Loucy (cell line): ENCODE measurements around the gene FMN1.

Experiments used
- H2AFZ ChIP-seq: fragments of 200-600 bp; sonication (generic); 2 replicates; pipeline ENCODE4 v1.6.0; 2016; ENCODE audit warnings: antibody characterized with exemption, mild to moderate bottlenecking, low read length, moderate library complexity
- H3F3A ChIP-seq: fragments of 200-600 bp; 2 replicates; pipeline ENCODE4 v1.6.0; 2016; ENCODE audit warnings: antibody characterized with exemption, low read depth, mild to moderate bottlenecking
- H3K27me3 ChIP-seq: fragments of 200-600 bp; sonication (generic); 2 replicates; pipeline ENCODE4 v1.6.1; 2014; ENCODE audit warnings: low read length, mild to moderate bottlenecking; ENCODE audit not compliant: insufficient read depth, poor library complexity, severe bottlenecking
- H3K36me3 ChIP-seq: fragments of 200-600 bp; sonication (generic); 2 replicates; pipeline ENCODE4 v1.6.1; 2016; ENCODE audit warnings: low read length; ENCODE audit not compliant: insufficient read depth
- H3K4me1 ChIP-seq: fragments of 200-600 bp; sonication (generic); 2 replicates; pipeline ENCODE4 v1.5.1; 2014; ENCODE audit warnings: low read length, mild to moderate bottlenecking; ENCODE audit not compliant: insufficient read depth, poor library complexity, severe bottlenecking
- H3K4me2 ChIP-seq: fragments of 200-600 bp; sonication (generic); 2 replicates; pipeline ENCODE4 v1.6.0; 2014; ENCODE audit warnings: antibody characterized with exemption, low read length, low read depth, mild to moderate bottlenecking; ENCODE audit not compliant: poor library complexity, severe bottlenecking
- H3K4me3 ChIP-seq: fragments of 200-600 bp; sonication (generic); 2 replicates; pipeline ENCODE4 v1.5.1; 2014; ENCODE audit warnings: low read length, mild to moderate bottlenecking, mixed read lengths; ENCODE audit not compliant: poor library complexity, severe bottlenecking
- H3K79me2 ChIP-seq: fragments of 200-600 bp; sonication (generic); 2 replicates; pipeline ENCODE4 v1.6.1; 2014; ENCODE audit warnings: low read length; ENCODE audit not compliant: insufficient read depth
- H3K9ac ChIP-seq: fragments of 200-600 bp; sonication (generic); 2 replicates; pipeline ENCODE4 v1.6.0; 2014; ENCODE audit warnings: mild to moderate bottlenecking, low read depth, low read length, moderate library complexity; ENCODE audit not compliant: poor library complexity, severe bottlenecking
- H3K9me2 ChIP-seq: fragments of 200-600 bp; sonication (generic); replicated peaks from 2 replicates; pipeline ENCODE4 v1.6.1; 2016; ENCODE audit warnings: low read depth, low read length, mixed read lengths
- H3K9me3 ChIP-seq: fragments of 200-600 bp; sonication (generic); 2 replicates; pipeline ENCODE4 v1.6.1; 2014; ENCODE audit warnings: mild to moderate bottlenecking, antibody characterized with exemption, low read length, low read depth; ENCODE audit not compliant: insufficient read depth
- H4K20me1 ChIP-seq: fragments of 200-600 bp; sonication (generic); 2 replicates; pipeline ENCODE4 v1.6.0; 2014; ENCODE audit warnings: antibody characterized with exemption, low read length, mild to moderate bottlenecking; ENCODE audit not compliant: insufficient read depth, poor library complexity, severe bottlenecking
- CTCF ChIP-seq: fragments of 200-600 bp; sonication (generic); conservative IDR thresholded peaks from 2 replicates; pipeline ENCODE4 v1.5.1; 2014; ENCODE audit warnings: mild to moderate bottlenecking, antibody characterized with exemption, low read length
- EZH2phosphoT487 ChIP-seq: fragments of 200-600 bp; IDR thresholded peaks from 2 replicates; pipeline ENCODE4 v1.6.1; 2018; ENCODE audit warnings: antibody characterized with exemption, mild to moderate bottlenecking, moderate library complexity, borderline replicate concordance

The FMN1 gene

GRCh38 chr15:32739522-32740063 is 454.9 kb downstream of the FMN1 start:
- H3K27me3 ChIP-seq, result no peaks in the 10 kb centered on the region
- no peaks in the 10 kb centered on the region for H3K9me3 ChIP-seq
- H3K79me2 ChIP-seq, result no peaks in the 10 kb centered on the region
- no peak overlapping the region for H3K4me2 ChIP-seq
- no peak overlapping the region for H2AFZ ChIP-seq
- no peaks in the 10 kb centered on the region for H3K9me2 ChIP-seq
- H3K9ac ChIP-seq, result no peak overlapping the region
- no peaks in the 10 kb centered on the region for H3F3A ChIP-seq
- H3K4me3 ChIP-seq, result no peak overlapping the region
- H4K20me1 ChIP-seq, result no peaks in the 10 kb centered on the region
- no peaks in the 10 kb centered on the region for H3K4me1 ChIP-seq
- no peaks in the 10 kb centered on the region for H3K36me3 ChIP-seq
- TF ChIP-seq EZH2phosphoT487, result no peak
- no peak for TF ChIP-seq CTCF

GRCh38 chr15:32738666-32739065 is 455.8 kb downstream of the FMN1 start:
- no peak overlapping the region for H3K4me3 ChIP-seq
- no peaks in the 10 kb centered on the region for H3K9me2 ChIP-seq
- H3K36me3 ChIP-seq, result no peaks in the 10 kb centered on the region
- no peaks in the 10 kb centered on the region for H3K27me3 ChIP-seq
- H3K9me3 ChIP-seq, result no peaks in the 10 kb centered on the region
- no peaks in the 10 kb centered on the region for H3K79me2 ChIP-seq
- H3F3A ChIP-seq, result no peaks in the 10 kb centered on the region
- no peaks in the 10 kb centered on the region for H3K4me1 ChIP-seq
- no peak overlapping the region for H3K9ac ChIP-seq
- H2AFZ ChIP-seq, result no peak overlapping the region
- no peak overlapping the region for H3K4me2 ChIP-seq
- no peaks in the 10 kb centered on the region for H4K20me1 ChIP-seq
- TF ChIP-seq CTCF (no peak), EZH2phosphoT487 (no peak)

GRCh38 chr15:32737304-32737703 is 457.2 kb downstream of the FMN1 start:
- Histone ChIP-seq H3K4me1 (no peaks in the 10 kb centered on the region), H3K36me3 (no peaks in the 10 kb centered on the region), H3K9me3 (no peaks in the 10 kb centered on the region), H3K27me3 (no peaks in the 10 kb centered on the region), H4K20me1 (no peaks in the 10 kb centered on the region), H3K9me2 (no peaks in the 10 kb centered on the region), H2AFZ (no peak overlapping the region), H3K4me2 (no peak overlapping the region), H3K79me2 (no peaks in the 10 kb centered on the region), H3F3A (no peaks in the 10 kb centered on the region), H3K4me3 (no peak overlapping the region), H3K9ac (no peak overlapping the region)
- TF ChIP-seq CTCF, result no peak
- TF ChIP-seq EZH2phosphoT487, result no peak
